HCT116 (cell line): ENCODE measurements around the gene CAPNS1.

Experiments used
- MAX ChIP-seq: IDR thresholded peaks from 2 replicates; pipeline ENCODE4 v1.6.1; 2012
- POLR2A ChIP-seq: IDR thresholded peaks from 2 replicates; pipeline ENCODE4 v1.7.0; 2011; ENCODE audit warnings: borderline replicate concordance; ENCODE audit not compliant: insufficient read depth, insufficient read length; ENCODE audit errors: extremely low read depth
- RAD21 ChIP-seq: IDR thresholded peaks from 2 replicates; pipeline ENCODE4 v1.6.1; 2012; ENCODE audit warnings: low read depth, mild to moderate bottlenecking
- TCF7L2 ChIP-seq: IDR thresholded peaks from 2 replicates; pipeline ENCODE4 v1.7.0; 2011; ENCODE audit warnings: borderline replicate concordance, inconsistent platforms; ENCODE audit not compliant: insufficient read depth, insufficient read length; ENCODE audit errors: extremely low read depth
- TF ChIP-seq, protein P1 (sequence below), 3 experiments: fragments of 200-600 bp in 1 of 3; sonication (generic) in 1 of 3; IDR thresholded peaks in 2 of 3; conservative IDR thresholded peaks in 1 of 3; 2 replicates each; pipeline ENCODE4 v1.5.1; 2012 to 2017; ENCODE audit warnings: low read depth in 2 of 3, low read length in 2 of 3, antibody characterized with exemption in 1 of 3, borderline replicate concordance in 1 of 3, control low read depth in 1 of 3, mild to moderate bottlenecking in 1 of 3, mixed read lengths in 1 of 3, mixed run types in 1 of 3, moderate library complexity in 1 of 3; ENCODE audit not compliant: insufficient read depth in 1 of 3

GRCh38 chr19:36103842-36104552 lies 35.9 kb upstream of the CAPNS1 start:
- TF ChIP-seq, protein P1, sequence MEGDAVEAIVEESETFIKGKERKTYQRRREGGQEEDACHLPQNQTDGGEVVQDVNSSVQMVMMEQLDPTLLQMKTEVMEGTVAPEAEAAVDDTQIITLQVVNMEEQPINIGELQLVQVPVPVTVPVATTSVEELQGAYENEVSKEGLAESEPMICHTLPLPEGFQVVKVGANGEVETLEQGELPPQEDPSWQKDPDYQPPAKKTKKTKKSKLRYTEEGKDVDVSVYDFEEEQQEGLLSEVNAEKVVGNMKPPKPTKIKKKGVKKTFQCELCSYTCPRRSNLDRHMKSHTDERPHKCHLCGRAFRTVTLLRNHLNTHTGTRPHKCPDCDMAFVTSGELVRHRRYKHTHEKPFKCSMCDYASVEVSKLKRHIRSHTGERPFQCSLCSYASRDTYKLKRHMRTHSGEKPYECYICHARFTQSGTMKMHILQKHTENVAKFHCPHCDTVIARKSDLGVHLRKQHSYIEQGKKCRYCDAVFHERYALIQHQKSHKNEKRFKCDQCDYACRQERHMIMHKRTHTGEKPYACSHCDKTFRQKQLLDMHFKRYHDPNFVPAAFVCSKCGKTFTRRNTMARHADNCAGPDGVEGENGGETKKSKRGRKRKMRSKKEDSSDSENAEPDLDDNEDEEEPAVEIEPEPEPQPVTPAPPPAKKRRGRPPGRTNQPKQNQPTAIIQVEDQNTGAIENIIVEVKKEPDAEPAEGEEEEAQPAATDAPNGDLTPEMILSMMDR (IDR thresholded peaks at IDR 0.05 in 2 of 3, conservative IDR thresholded peaks at IDR 0.05 in 1 of 3; ENCODE audit: borderline replicate concordance in 1 of 3, insufficient read depth in 1 of 3, low read depth in 2 of 3, low read length in 2 of 3), result no peak
- TF ChIP-seq MAX (no peak), POLR2A (no peak), RAD21 (no peak), TCF7L2 (no peak)
